Mesenchymal stem cell (in vitro differentiated cells and primary cell): Measurements from ENCODE around the gene GNS.

ENCODE experiments used
- DNase-seq: peaks from one replicate; pipeline ENCODE4 v3.0.0-alpha.2; 2013
- H2AFZ ChIP-seq: one replicate; pipeline ENCODE4 v1.6.1; 2013; ENCODE audit warnings: low read depth, mild to moderate bottlenecking, control low read depth, inconsistent platforms, low read length, moderate library complexity
- H2AK5ac ChIP-seq: 2 replicates; pipeline ENCODE4 v1.6.1; 2013; ENCODE audit warnings: low read length, moderate library complexity, mild to moderate bottlenecking, inconsistent platforms; ENCODE audit not compliant: severe bottlenecking
- H2BK120ac ChIP-seq: one replicate; pipeline ENCODE4 v1.6.1; 2013; ENCODE audit warnings: low read depth, mild to moderate bottlenecking, inconsistent platforms, low read length, moderate library complexity
- H2BK12ac ChIP-seq, 2 experiments: one replicate each; pipeline ENCODE4 v1.6.1; 2013; ENCODE audit warnings: inconsistent platforms in 2 of 2, low read length in 2 of 2, mild to moderate bottlenecking in 2 of 2, moderate library complexity in 2 of 2, control low read depth in 1 of 2
- H2BK15ac ChIP-seq: one replicate; pipeline ENCODE4 v1.6.1; 2013; ENCODE audit warnings: mild to moderate bottlenecking, low read depth, inconsistent platforms; ENCODE audit not compliant: poor library complexity, severe bottlenecking
- H2BK5ac ChIP-seq: 2 replicates; pipeline ENCODE4 v1.6.1; 2013; ENCODE audit warnings: low read depth, mild to moderate bottlenecking, low read length, control low read depth, inconsistent platforms; ENCODE audit not compliant: poor library complexity, severe bottlenecking
- H3K14ac ChIP-seq, 2 experiments: one replicate each; pipeline ENCODE4 v1.6.1; 2013; ENCODE audit warnings: inconsistent platforms in 2 of 2, low read length in 2 of 2, control low read depth in 1 of 2, mild to moderate bottlenecking in 1 of 2, moderate library complexity in 1 of 2
- H3K18ac ChIP-seq, 2 experiments: one replicate each; pipeline ENCODE4 v1.6.1; 2013; ENCODE audit warnings: inconsistent platforms in 2 of 2, low read length in 2 of 2, control low read depth in 1 of 2, low read depth in 1 of 2, mild to moderate bottlenecking in 1 of 2
- H3K23ac ChIP-seq, 2 experiments: one replicate each; pipeline ENCODE4 v1.6.1; 2013; ENCODE audit warnings: inconsistent platforms in 2 of 2, low read length in 2 of 2, mild to moderate bottlenecking in 2 of 2, moderate library complexity in 2 of 2, control low read depth in 1 of 2
- H3K27ac ChIP-seq: 2 replicates; pipeline ENCODE4 v1.5.1; 2013; ENCODE audit warnings: mild to moderate bottlenecking, moderate library complexity, low read length, control low read depth, inconsistent platforms; ENCODE audit not compliant: poor library complexity, severe bottlenecking
- H3K27me3 ChIP-seq, 2 experiments: 2 replicates each; pipeline versions ENCODE4 v1.6.1 to v1.7.0; 2013; ENCODE audit warnings: low read length in 2 of 2, mild to moderate bottlenecking in 2 of 2, moderate library complexity in 2 of 2, control low read depth in 1 of 2, inconsistent platforms in 1 of 2; ENCODE audit not compliant: control insufficient read depth in 1 of 2, insufficient read depth in 1 of 2
- H3K36me3 ChIP-seq, 2 experiments: 2 replicates each; pipeline versions ENCODE4 v1.6.1 to v1.7.0; 2013; ENCODE audit warnings: low read length in 2 of 2, control low read depth in 1 of 2, inconsistent platforms in 1 of 2, low read depth in 1 of 2, mild to moderate bottlenecking in 1 of 2; ENCODE audit not compliant: insufficient read depth in 2 of 2, control insufficient read depth in 1 of 2
- H3K4ac ChIP-seq, 2 experiments: one replicate each; pipeline ENCODE4 v1.6.1; 2013; ENCODE audit warnings: inconsistent platforms in 2 of 2, low read length in 2 of 2, mild to moderate bottlenecking in 2 of 2, moderate library complexity in 2 of 2, control low read depth in 1 of 2, low read depth in 1 of 2
- H3K4me1 ChIP-seq: 2 replicates; pipeline ENCODE4 v1.6.1; 2013; ENCODE audit warnings: low read depth, low read length, control low read depth; ENCODE audit not compliant: control insufficient read depth, insufficient read depth
- H3K4me2 ChIP-seq: 2 replicates; pipeline ENCODE4 v1.6.1; 2013; ENCODE audit warnings: low read length, mild to moderate bottlenecking, inconsistent platforms; ENCODE audit not compliant: poor library complexity, severe bottlenecking
- H3K4me3 ChIP-seq, 2 experiments: 2 replicates each; pipeline versions ENCODE4 v1.5.1 to v1.7.0; 2013; ENCODE audit warnings: low read length in 2 of 2, mild to moderate bottlenecking in 2 of 2, control low read depth in 1 of 2, low read depth in 1 of 2; ENCODE audit not compliant: insufficient read depth in 1 of 2
- H3K79me1 ChIP-seq: replicated peaks from 2 replicates; pipeline ENCODE4 v1.6.1; 2013; ENCODE audit warnings: mild to moderate bottlenecking, control low read depth, low read length, inconsistent platforms; ENCODE audit not compliant: poor library complexity, severe bottlenecking
- H3K9ac ChIP-seq: 2 replicates; pipeline ENCODE4 v1.7.0; 2013; ENCODE audit warnings: mild to moderate bottlenecking, low read length, moderate library complexity
- H3K9me3 ChIP-seq: 2 replicates; pipeline ENCODE4 v1.7.0; 2013; ENCODE audit warnings: mild to moderate bottlenecking, low read length; ENCODE audit not compliant: control insufficient read depth
- H4K8ac ChIP-seq: one replicate; pipeline ENCODE4 v1.6.1; 2013; ENCODE audit warnings: inconsistent platforms, mild to moderate bottlenecking, low read length, moderate library complexity
- H4K91ac ChIP-seq: one replicate; pipeline ENCODE4 v1.6.1; 2013; ENCODE audit warnings: mild to moderate bottlenecking, low read length, inconsistent platforms
- WGBS: methylation state at CpG from one replicate; pipeline ENCODE4 v1.1.7; 2013; ENCODE audit warnings: mixed read lengths; 5-methylcytosine and 5-hydroxymethylcytosine counted together

Gene GNS

GRCh38 chr12:64683816-64684543, 75.2 kb downstream of the GNS start:
- WGBS, result 98% methylated on average over 10 of the region's 10 CpGs
- Histone ChIP-seq H3K4ac (no peak overlapping the region), H3K4me1 (peaks cover 7% of the 10 kb centered on the region), H2BK15ac (no peak overlapping the region), H3K18ac (no peak overlapping the region), H4K8ac (no peak overlapping the region), H2AK5ac (no peak overlapping the region), H3K9me3 (no peaks in the 10 kb centered on the region), H3K4me3 (no peak overlapping the region), H3K27ac (no peak overlapping the region), H3K79me1 (peaks cover 17% of the 10 kb centered on the region), H3K9ac (no peak overlapping the region), H3K27me3 (no peaks in the 10 kb centered on the region), H2BK5ac (no peak overlapping the region), H4K91ac (no peak overlapping the region), H3K23ac (no peak overlapping the region), H3K4me2 (no peak overlapping the region), H2BK12ac (no peak overlapping the region), H2AFZ (no peak overlapping the region), H2BK120ac (no peak overlapping the region), H3K36me3 (peaks cover 8 to 13% of the 10 kb centered on the region in 2 experiments), H3K14ac (no peak overlapping the region)
- DNase-seq, result no peak

- Histone ChIP-seq H3K4ac (peak overlapping the region in 1 of 2 experiments; percentile 64), H2AFZ (no peak overlapping the region), H3K23ac (no peak overlapping the region), H2AK5ac (peak overlapping the region; percentile 39), H4K8ac (no peak overlapping the region), H2BK15ac (no peak overlapping the region), H2BK120ac (no peak overlapping the region), H4K91ac (no peak overlapping the region), H3K4me1 (peaks cover 6% of the 10 kb centered on the region), H3K14ac (no peak overlapping the region), H3K27me3 (no peaks in the 10 kb centered on the region), H2BK5ac (no peak overlapping the region), H2BK12ac (no peak overlapping the region), H3K18ac (peak overlapping the region in 1 of 2 experiments; percentile 65), H3K4me2 (no peak overlapping the region), H3K27ac (no peak overlapping the region), H3K9ac (no peak overlapping the region), H3K36me3 (peaks cover 7 to 8% of the 10 kb centered on the region in 2 experiments), H3K79me1 (peaks cover 14% of the 10 kb centered on the region), H3K4me3 (no peak overlapping the region), H3K9me3 (no peaks in the 10 kb centered on the region)
- peak; percentile 98 for DNase-seq
- WGBS, result 43% methylated on average over 6 of the region's 6 CpGs
Observed at GRCh38 chr12:64682572-64683277, 76.5 kb downstream of the GNS start.

- H3K27me3 ChIP-seq, result no peaks in the 10 kb centered on the region
- DNase-seq, result no peak
- H2AFZ ChIP-seq, result no peak overlapping the region
- peak overlapping the region; percentile 53 for H2AK5ac ChIP-seq
- H3K18ac ChIP-seq, result peak overlapping the region in 1 of 2 experiments; percentile 0
- H3K4me3 ChIP-seq, result no peak overlapping the region
- H4K91ac ChIP-seq, result no peak overlapping the region
- WGBS, result 88% methylated on average over 5 of the region's 5 CpGs
- H3K9ac ChIP-seq, result no peak overlapping the region
- peaks cover 21% of the 10 kb centered on the region for H3K79me1 ChIP-seq
- H3K23ac ChIP-seq, result no peak overlapping the region
- H3K14ac ChIP-seq, result no peak overlapping the region
- H2BK120ac ChIP-seq, result no peak overlapping the region
- H3K27ac ChIP-seq, result no peak overlapping the region
- no peaks in the 10 kb centered on the region for H3K9me3 ChIP-seq
- H2BK12ac ChIP-seq, result no peak overlapping the region
- H3K4ac ChIP-seq, result no peak overlapping the region
- no peak overlapping the region for H4K8ac ChIP-seq
- peaks cover 8% of the 10 kb centered on the region for H3K4me1 ChIP-seq
- peak overlapping the region; percentile 25 for H2BK5ac ChIP-seq
- no peak overlapping the region for H2BK15ac ChIP-seq
- H3K4me2 ChIP-seq, result no peak overlapping the region
- H3K36me3 ChIP-seq, result peaks cover 7 to 8% of the 10 kb centered on the region in 2 experiments
Observed at GRCh38 chr12:64681200-64682052, 77.8 kb downstream of the GNS start.

GRCh38 chr12:64680235-64680634, 79.0 kb downstream of the GNS start:
- Histone ChIP-seq H2BK12ac (no peak overlapping the region), H2BK5ac (no peak overlapping the region), H3K79me1 (peaks cover 22% of the 10 kb centered on the region), H3K4ac (no peak overlapping the region), H3K27me3 (no peaks in the 10 kb centered on the region), H3K9ac (no peak overlapping the region), H3K4me1 (peaks cover 11% of the 10 kb centered on the region), H4K91ac (no peak overlapping the region), H2AFZ (no peak overlapping the region), H3K4me3 (no peak overlapping the region), H2BK120ac (no peak overlapping the region), H4K8ac (no peak overlapping the region), H3K36me3 (peaks cover 2 to 3% of the 10 kb centered on the region in 2 experiments), H3K27ac (peak overlapping the region; percentile 69), H3K23ac (no peak overlapping the region), H3K9me3 (no peaks in the 10 kb centered on the region), H3K14ac (no peak overlapping the region), H3K18ac (peak overlapping the region in 1 of 2 experiments; percentile 24), H2AK5ac (peak overlapping the region; percentile 85), H3K4me2 (no peak overlapping the region), H2BK15ac (peak overlapping the region; percentile 84)
- DNase-seq, result no peak
- 91% methylated on average over 4 of the region's 4 CpGs for WGBS
